GM10266 (cell line): ENCODE data around the gene DIP2A.

ENCODE experiments used
- DNase-seq: peaks from one replicate; pipeline ENCODE4 v3.0.0; 2012; ENCODE audit errors: extremely low spot score
- CTCF ChIP-seq: IDR thresholded peaks from 2 replicates; pipeline ENCODE4 v1.5.1; 2012; ENCODE audit warnings: mild to moderate bottlenecking, low read depth; ENCODE audit not compliant: control insufficient read depth, insufficient read depth; ENCODE audit errors: missing control alignments

DIP2A gene

DNA sequence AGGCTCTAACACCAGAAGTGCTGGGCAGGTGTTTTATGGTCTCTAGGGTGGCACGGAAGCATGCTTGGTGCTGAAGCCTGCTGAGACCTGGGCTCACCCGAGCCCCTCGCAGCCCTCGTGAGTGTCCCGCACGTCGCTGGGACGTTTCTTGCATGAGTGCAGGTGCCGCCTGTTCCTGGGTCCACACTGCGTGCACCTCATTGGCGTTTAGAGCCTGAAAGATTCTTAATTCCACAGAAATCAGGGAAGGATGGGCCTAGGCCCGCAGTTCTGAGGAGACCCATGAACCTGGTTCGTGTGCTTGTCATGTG lies 43.8 kb upstream of the DIP2A start:
- DNase-seq, result no peak
- TF ChIP-seq CTCF, result no peak

DNA sequence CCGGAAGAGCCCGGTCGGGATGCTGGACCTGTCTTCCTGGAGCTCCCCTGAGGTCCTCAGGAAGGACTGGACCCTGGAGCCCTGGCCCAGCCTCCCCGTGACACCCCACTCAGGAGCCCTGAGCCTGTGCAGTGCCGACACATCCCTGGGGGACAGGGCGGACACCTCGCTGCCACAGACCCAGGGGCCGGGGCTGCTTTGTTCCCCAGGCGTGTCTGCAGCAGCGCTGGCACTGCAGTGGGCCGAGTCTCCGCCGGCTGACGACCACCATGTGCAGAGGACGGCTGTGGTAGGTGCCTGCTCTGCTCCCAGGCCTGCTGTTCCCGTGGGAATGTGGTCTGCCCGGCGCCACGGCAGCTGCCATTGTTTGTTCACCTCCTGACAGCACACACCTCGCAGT lies 42.1 kb upstream of the DIP2A start:
- DNase-seq, result no peak
- TF ChIP-seq CTCF, result no peak

GRCh38 chr21:46418265-46418946 lies 40.3 kb upstream of the DIP2A start:
- TF ChIP-seq CTCF, result no peak
- no peak for DNase-seq

DNA sequence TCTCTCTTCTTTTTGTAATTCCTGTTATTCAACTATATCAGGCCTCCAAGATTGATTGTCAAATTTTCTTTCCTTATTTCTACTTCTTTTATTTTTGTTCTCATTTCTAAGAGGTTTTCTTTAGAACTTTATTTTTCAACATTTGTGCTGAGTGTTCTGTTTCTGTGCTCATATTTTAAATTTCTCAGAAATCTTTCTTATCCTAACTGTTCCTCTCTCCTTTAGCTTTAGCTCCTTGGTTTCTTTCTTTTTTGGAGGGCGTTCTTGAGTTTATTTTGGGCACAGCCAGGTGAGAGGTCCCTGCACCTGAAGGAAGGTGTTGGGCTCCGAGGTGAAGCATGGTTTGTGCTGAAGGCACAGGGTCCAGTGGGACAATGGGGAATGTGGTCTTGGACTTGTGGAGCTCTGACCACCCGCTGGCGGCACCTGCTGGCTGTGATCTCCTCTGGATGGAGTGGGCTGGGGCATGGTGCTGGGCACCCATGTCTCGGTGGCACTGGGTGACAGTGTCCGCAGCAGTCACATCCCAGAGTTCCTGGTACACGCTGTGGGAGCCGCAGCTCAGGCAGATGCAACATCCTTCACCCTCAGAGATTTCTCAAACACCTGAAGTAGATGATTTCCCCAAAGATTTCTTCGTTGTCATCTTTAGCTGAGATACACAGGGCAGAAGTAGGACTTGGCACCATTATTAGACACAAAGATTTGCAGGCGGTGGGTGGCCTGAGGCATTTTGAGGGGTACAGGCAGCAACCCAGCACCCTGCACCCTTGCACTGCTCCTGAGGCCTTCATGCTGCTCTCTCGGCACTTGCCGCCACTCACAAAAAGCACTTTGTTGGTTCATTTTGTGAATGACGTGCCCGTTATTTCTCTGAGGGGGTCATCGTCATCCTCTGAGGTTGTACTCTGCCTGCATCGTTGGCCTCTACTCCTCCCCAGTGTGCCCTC lies 38.2 kb upstream of the DIP2A start:
- no peak for DNase-seq
- TF ChIP-seq CTCF, result no peak

DNA sequence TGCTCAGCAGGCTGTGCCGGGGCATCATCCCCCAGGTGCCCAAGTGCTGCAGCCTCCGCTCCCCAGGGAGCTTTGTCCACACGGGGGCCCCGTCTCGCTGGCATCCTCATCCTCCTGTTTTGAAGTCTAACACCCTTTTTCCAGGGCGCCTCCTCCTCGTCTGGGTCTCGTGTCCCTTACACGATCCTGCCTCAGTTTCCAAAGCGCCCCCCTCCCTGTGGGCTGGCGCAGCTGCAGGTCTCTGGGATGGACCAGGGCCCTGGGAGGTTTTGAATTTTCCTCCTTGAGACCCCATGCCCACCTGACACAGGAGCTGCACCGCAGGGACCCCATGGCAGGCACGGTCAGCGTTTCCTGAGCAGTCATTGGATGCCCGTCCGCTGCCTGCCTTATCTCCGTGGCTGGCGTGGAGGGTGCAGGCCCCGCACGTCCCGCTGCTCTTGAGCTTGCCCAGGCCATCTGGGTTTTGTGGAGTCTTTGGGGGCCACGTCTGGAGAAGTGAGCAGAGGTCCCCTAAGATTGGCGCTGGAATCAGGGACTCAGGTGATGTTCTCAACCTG lies 37.4 kb upstream of the DIP2A start:
- no peak for DNase-seq
- no peak for TF ChIP-seq CTCF

- no peak for DNase-seq
- TF ChIP-seq CTCF, result no peak
These were observed 36.7 kb upstream of the DIP2A start for GRCh38 chr21:46421756-46422555.
